B cell (primary cell): Measurements from ENCODE around the gene EFCAB9.

Experiments used
- CTCF ChIP-seq: fragments of 200-600 bp; IDR thresholded peaks from one replicate; pipeline ENCODE4 v1.8.0; 2022; ENCODE audit warnings: antibody characterized with exemption, mild to moderate bottlenecking
- EZH2 ChIP-seq: IDR thresholded peaks from 2 replicates; pipeline ENCODE4 v1.6.1; 2012; ENCODE audit warnings: borderline replicate concordance, low read depth, mild to moderate bottlenecking, moderate library complexity, low read length; ENCODE audit not compliant: insufficient read depth, poor library complexity, severe bottlenecking

- TF ChIP-seq CTCF (no peak), EZH2 (no peak)
These were observed 11.7 kb upstream of the EFCAB9 start for GRCh38 chr5:172182291-172182690.
